SK-N-SH (cell line): ENCODE measurements around the gene NAV2. TPM values are rescaled to one million over a fixed set of nuclear protein-coding genes. Genes with fewer than 3 reads are reported as not detected.

Experiments used
- CTCF ChIA-PET: fragments of 300-600, 350-600 bp; formaldehyde crosslinking; extraction: SDS; loops from one replicate; lab custom pipeline; 2021; lab: Yijun Ruan, JAX
- POLR2A ChIA-PET: fragments of 350-600 bp; sonication (Branson Sonifier 250); formaldehyde crosslinking; extraction: SDS; loops from one replicate; lab custom pipeline; 2020; ENCODE audit warnings: antibody characterized with exemption, inconsistent platforms; lab: Yijun Ruan, JAX
- DNase-seq: peaks from one replicate; pipeline ENCODE4 v3.0.0; 2012
- H2AFZ ChIP-seq: fragments of 200-600 bp; sonication (generic); 2 replicates; pipeline ENCODE4 v1.8.1; 2016; ENCODE audit warnings: antibody characterized with exemption, mild to moderate bottlenecking, low read depth
- H3F3A ChIP-seq: fragments of 200-600 bp; sonication (generic); replicated peaks from 2 replicates; pipeline ENCODE3; 2016; ENCODE audit warnings: antibody characterized with exemption, mild to moderate bottlenecking; ENCODE audit not compliant: insufficient read depth
- H3K27ac ChIP-seq, 2 experiments: fragments of 200-500 bp in 1 of 2; fragments of 200-600 bp in 1 of 2; sonication (Bioruptor generic) in 1 of 2; sonication (generic), shearing (Covaris generic) in 1 of 2; 2 replicates each; pipeline versions ENCODE4 v1.5.1 to v1.6.1; 2014 to 2016; ENCODE audit warnings: low read depth in 2 of 2, inconsistent platforms in 1 of 2, low read length in 1 of 2, mild to moderate bottlenecking in 1 of 2, mixed read lengths in 1 of 2
- H3K27me3 ChIP-seq: fragments of 200-600 bp; sonication (generic), shearing (Covaris generic); 2 replicates; pipeline ENCODE4 v1.6.1; 2016; ENCODE audit warnings: mixed run types; ENCODE audit not compliant: insufficient read depth
- H3K36me3 ChIP-seq, 2 experiments: fragments of 200-500 bp in 1 of 2; fragments of 200-600 bp in 1 of 2; sonication (Bioruptor generic) in 1 of 2; sonication (generic) in 1 of 2; replicated peaks in 1 of 2; 2 replicates each; pipeline versions ENCODE3 to v1.5.1; 2014 to 2016; ENCODE audit warnings: low read length in 1 of 2, mild to moderate bottlenecking in 1 of 2; ENCODE audit not compliant: insufficient read depth in 2 of 2, control insufficient read depth in 1 of 2
- H3K4me1 ChIP-seq, 2 experiments: fragments of 200-500 bp in 1 of 2; fragments of 200-600 bp in 1 of 2; sonication (Bioruptor generic) in 1 of 2; sonication (generic), shearing (Covaris generic) in 1 of 2; 2 replicates each; pipeline versions ENCODE4 v1.5.1 to v1.6.1; 2014 to 2016; ENCODE audit warnings: low read depth in 1 of 2, low read length in 1 of 2, mixed run types in 1 of 2; ENCODE audit not compliant: insufficient read depth in 2 of 2, control insufficient read depth in 1 of 2
- H3K4me2 ChIP-seq: fragments of 200-600 bp; sonication (generic), shearing (Covaris generic); 2 replicates; pipeline ENCODE4 v1.6.1; 2017; ENCODE audit warnings: mixed run types
- H3K4me3 ChIP-seq, 2 experiments: fragments of 200-500 bp in 1 of 2; fragments of 200-600 bp in 1 of 2; sonication (Bioruptor generic) in 1 of 2; sonication (generic), shearing (Covaris generic) in 1 of 2; 2 replicates each; pipeline versions ENCODE4 v1.5.1 to v1.8.1; 2014 to 2016; ENCODE audit warnings: low read depth in 2 of 2, inconsistent platforms in 1 of 2, low read length in 1 of 2, mild to moderate bottlenecking in 1 of 2, mixed read lengths in 1 of 2, moderate library complexity in 1 of 2
- H3K79me2 ChIP-seq: fragments of 200-600 bp; sonication (generic); 2 replicates; pipeline ENCODE4 v1.8.1; 2017; ENCODE audit warnings: mild to moderate bottlenecking; ENCODE audit not compliant: insufficient read depth
- H3K9ac ChIP-seq: fragments of 200-600 bp; sonication (generic); 2 replicates; pipeline ENCODE4 v1.6.1; 2017; ENCODE audit warnings: mixed run types
- H3K9me2 ChIP-seq: fragments of 200-600 bp; sonication (generic); 2 replicates; pipeline ENCODE4 v1.6.1; 2017; ENCODE audit warnings: mixed run types
- H3K9me3 ChIP-seq: fragments of 200-600 bp; sonication (generic); 2 replicates; pipeline ENCODE4 v1.6.1; 2017; ENCODE audit warnings: mixed run types, mild to moderate bottlenecking, moderate library complexity
- H4K20me1 ChIP-seq: fragments of 200-600 bp; sonication (generic); 2 replicates; pipeline ENCODE4 v1.6.1; 2017; ENCODE audit warnings: mild to moderate bottlenecking, mixed run types; ENCODE audit not compliant: insufficient read depth
- CHD2 ChIP-seq: fragments of 150-350 bp; IDR thresholded peaks from 2 replicates; pipeline ENCODE4 v1.6.1; 2018; ENCODE audit warnings: low read length; ENCODE audit not compliant: partially characterized antibody
- EP300 ChIP-seq, 2 experiments: IDR thresholded peaks; 2 replicates each; pipeline versions ENCODE4 v1.4.0 to v1.6.1; 2012; ENCODE audit warnings: borderline replicate concordance in 1 of 2, low read depth in 1 of 2, low read length in 1 of 2
- EZH2phosphoT487 ChIP-seq: fragments of 200-600 bp; sonication (generic); IDR thresholded peaks from 2 replicates; pipeline ENCODE4 v1.6.1; 2017; ENCODE audit warnings: low read depth, mixed run types, mild to moderate bottlenecking, antibody characterized with exemption, moderate library complexity, borderline replicate concordance
- GABPA ChIP-seq: IDR thresholded peaks from 2 replicates; pipeline ENCODE4 v1.4.0; 2012; ENCODE audit warnings: low read depth, mild to moderate bottlenecking
- MAX ChIP-seq: IDR thresholded peaks from 2 replicates; pipeline ENCODE4 v1.4.0; 2012; ENCODE audit warnings: low read depth
- MEF2A ChIP-seq: IDR thresholded peaks from 2 replicates; pipeline ENCODE4 v1.4.0; 2012; ENCODE audit warnings: low read depth, borderline replicate concordance
- PBX3 ChIP-seq: IDR thresholded peaks from 2 replicates; pipeline ENCODE4; 2012
- RAD21 ChIP-seq: IDR thresholded peaks from 2 replicates; pipeline ENCODE4 v1.6.1; 2012; ENCODE audit warnings: mild to moderate bottlenecking, low read length
- RCOR1 ChIP-seq: fragments of 150-350 bp; IDR thresholded peaks from 2 replicates; pipeline ENCODE4 v1.6.1; 2017; ENCODE audit warnings: antibody characterized with exemption, low read length
- REST ChIP-seq: IDR thresholded peaks from 2 replicates; pipeline ENCODE4 v1.6.1; 2012; ENCODE audit warnings: mild to moderate bottlenecking, low read depth, low read length, moderate library complexity
- RXRA ChIP-seq: IDR thresholded peaks from 2 replicates; pipeline ENCODE4 v1.4.0; 2012; ENCODE audit warnings: low read depth, mild to moderate bottlenecking, borderline replicate concordance
- SIN3A ChIP-seq: IDR thresholded peaks from 2 replicates; pipeline ENCODE4 v1.6.1; 2012; ENCODE audit warnings: low read depth, mild to moderate bottlenecking, low read length, moderate library complexity, borderline replicate concordance
- SMC3 ChIP-seq: IDR thresholded peaks from 2 replicates; pipeline ENCODE4 v1.6.1; 2012; ENCODE audit warnings: low read depth, low read length, improper control_type of control experiment
- TAF1 ChIP-seq: IDR thresholded peaks from 2 replicates; pipeline ENCODE4 v1.6.1; 2012; ENCODE audit warnings: low read depth, mild to moderate bottlenecking, low read length, moderate library complexity, borderline replicate concordance
- TCF12 ChIP-seq: IDR thresholded peaks from 2 replicates; pipeline ENCODE4 v1.4.0; 2012
- USF1 ChIP-seq: IDR thresholded peaks from 2 replicates; pipeline ENCODE4 v1.4.0; 2012; ENCODE audit warnings: low read depth, borderline replicate concordance
- USF2 ChIP-seq: fragments of 150-350 bp; IDR thresholded peaks from 2 replicates; pipeline ENCODE4 v1.6.1; 2017; ENCODE audit warnings: antibody characterized with exemption, low read length, low read depth, borderline replicate concordance
- WGBS: methylation state at CpG from one replicate; pipeline ENCODE4 v1.1.6; 2017; ENCODE audit warnings: low lambda C conversion rate; 5-methylcytosine and 5-hydroxymethylcytosine counted together
- polyA plus RNA-seq, 3 experiments: library from polyadenylated mRNA; depleted of rRNA; stranded (reverse); fragments of >200 nt; gene quantifications; 2 replicates each; pipeline ENCODE4 v1.2.3, GENCODE V29; 2012

Gene NAV2
- polyA plus RNA-seq, 1 of the 3 experiments (the other 2 are of a cell fraction), result 26.2 TPM

- no peak for TF ChIP-seq REST
Measured at GRCh38 chr11:19792510-19792909, 79.9 kb downstream of the NAV2 start (continued).

- Histone ChIP-seq H3K27me3 (no peaks in the 10 kb centered on the region), H3K79me2 (peaks cover 100% of the 10 kb centered on the region), H3K4me2 (no peak overlapping the region)
- TF ChIP-seq SIN3A, result no peak
- TF ChIP-seq MEF2A, result no peak
- no peak for TF ChIP-seq TAF1
- no peak for TF ChIP-seq CHD2
- TF ChIP-seq SMC3, result no peak
- TF ChIP-seq MAX, result no peak
- TF ChIP-seq RAD21, result no peak
- no peak for TF ChIP-seq EZH2phosphoT487
- no peak for TF ChIP-seq RCOR1
- no peak for TF ChIP-seq USF2
- no peak for TF ChIP-seq PBX3
- no peak for TF ChIP-seq RXRA
- no peak for TF ChIP-seq USF1
- no peak for TF ChIP-seq EP300 (IDR thresholded peaks at IDR 0.05; ENCODE audit: borderline replicate concordance in 1 of 2, low read depth in 1 of 2, low read length in 1 of 2)
- TF ChIP-seq GABPA, result no peak
- TF ChIP-seq TCF12, result no peak
- TF ChIP-seq, all 33 proteins: peak for 0
- DNase-seq, result no peak
- ChIA-PET POLR2A (no interaction called here), CTCF (no interaction called here)
- peaks cover 0 to 66% of the 10 kb centered on the region in 2 experiments; a peak in 2 of 4 replicates for H3K4me1 ChIP-seq
- H3K27ac ChIP-seq, result no peak overlapping the region; a peak in 1 of 4 replicates
- peaks cover 6% of the 10 kb centered on the region for H3F3A ChIP-seq
- no peak overlapping the region for H3K9ac ChIP-seq
- H4K20me1 ChIP-seq, result peaks cover 100% of the 10 kb centered on the region
- no peak overlapping the region for H2AFZ ChIP-seq
- no peaks in the 10 kb centered on the region for H3K9me3 ChIP-seq
- H3K36me3 ChIP-seq, result peaks cover 7 to 18% of the 10 kb centered on the region in 2 experiments
- no peaks in the 10 kb centered on the region for H3K9me2 ChIP-seq
- H3K4me3 ChIP-seq, result no peak overlapping the region
- WGBS, result 81% methylated on average over 3 of the region's 3 CpGs
Measured at GRCh38 chr11:19793326-19793725, 80.7 kb downstream of the NAV2 start.
